HG03095 (cell line): ENCODE results near the gene GTF2F1.
"Not testable (repeated sequence)": the region's sequence is repeated elsewhere in the genome, so short reads cannot be mapped to it uniquely, and the experiment has no call there.

Experiments used
- ATAC-seq: cut with Tn5 transposase; IDR thresholded peaks from one replicate; pipeline ENCODE4 v1.9.1; 2021; ENCODE audit warnings: moderate library complexity; ENCODE audit not compliant: unreplicated experiment

The GTF2F1 gene, protein sequence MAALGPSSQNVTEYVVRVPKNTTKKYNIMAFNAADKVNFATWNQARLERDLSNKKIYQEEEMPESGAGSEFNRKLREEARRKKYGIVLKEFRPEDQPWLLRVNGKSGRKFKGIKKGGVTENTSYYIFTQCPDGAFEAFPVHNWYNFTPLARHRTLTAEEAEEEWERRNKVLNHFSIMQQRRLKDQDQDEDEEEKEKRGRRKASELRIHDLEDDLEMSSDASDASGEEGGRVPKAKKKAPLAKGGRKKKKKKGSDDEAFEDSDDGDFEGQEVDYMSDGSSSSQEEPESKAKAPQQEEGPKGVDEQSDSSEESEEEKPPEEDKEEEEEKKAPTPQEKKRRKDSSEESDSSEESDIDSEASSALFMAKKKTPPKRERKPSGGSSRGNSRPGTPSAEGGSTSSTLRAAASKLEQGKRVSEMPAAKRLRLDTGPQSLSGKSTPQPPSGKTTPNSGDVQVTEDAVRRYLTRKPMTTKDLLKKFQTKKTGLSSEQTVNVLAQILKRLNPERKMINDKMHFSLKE

DNA sequence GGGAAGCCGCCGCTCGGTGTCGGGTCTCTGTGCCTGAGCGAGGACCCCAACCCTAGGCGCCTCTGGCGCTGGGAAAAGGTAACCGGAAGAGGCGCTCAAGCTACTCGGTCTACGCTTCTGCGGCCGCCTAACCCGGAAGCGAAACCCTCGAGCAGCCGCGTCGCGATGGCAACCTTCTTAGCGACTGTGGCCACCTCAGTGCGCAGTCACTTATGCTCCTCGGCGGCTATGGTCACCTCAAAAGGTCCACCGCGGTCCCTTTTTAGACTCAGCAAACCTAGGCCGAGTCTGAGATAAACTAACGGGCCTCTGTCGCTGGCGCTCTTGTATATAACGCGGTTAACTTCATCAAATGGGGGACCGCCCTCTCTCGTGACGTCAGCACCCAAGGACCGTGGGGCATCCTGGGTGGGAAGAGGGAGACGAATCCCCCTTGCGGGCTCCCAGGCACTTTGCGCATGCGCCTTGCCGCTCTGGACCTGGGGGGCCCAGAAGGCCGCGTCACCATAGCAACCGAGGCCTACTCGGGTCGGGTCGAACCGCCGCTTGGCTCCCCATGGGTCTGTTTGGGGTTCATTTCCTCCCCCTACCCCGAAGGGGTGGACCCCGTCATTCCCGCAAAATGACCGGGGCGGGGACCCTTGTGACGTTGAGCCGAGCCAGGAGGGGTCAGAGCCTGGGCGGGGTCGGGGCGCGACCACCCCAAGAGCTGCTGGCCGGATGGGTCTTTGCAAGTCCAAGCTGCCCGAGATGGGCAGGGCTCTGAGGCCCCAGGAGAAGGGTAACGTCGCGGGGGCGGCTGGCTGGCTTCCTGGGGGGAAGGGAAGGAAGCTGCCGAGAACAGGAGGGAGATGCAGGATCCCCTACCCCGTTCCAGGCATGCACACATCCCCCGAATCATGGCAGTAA lies at the start of gene GTF2F1:
GTF2F1 (minus strand) TSS at position 91 of the 909 bp plus-strand sequence. CDS start 169 bp downstream, outside the sequence.
- ATAC-seq: peak; percentile 73

DNA sequence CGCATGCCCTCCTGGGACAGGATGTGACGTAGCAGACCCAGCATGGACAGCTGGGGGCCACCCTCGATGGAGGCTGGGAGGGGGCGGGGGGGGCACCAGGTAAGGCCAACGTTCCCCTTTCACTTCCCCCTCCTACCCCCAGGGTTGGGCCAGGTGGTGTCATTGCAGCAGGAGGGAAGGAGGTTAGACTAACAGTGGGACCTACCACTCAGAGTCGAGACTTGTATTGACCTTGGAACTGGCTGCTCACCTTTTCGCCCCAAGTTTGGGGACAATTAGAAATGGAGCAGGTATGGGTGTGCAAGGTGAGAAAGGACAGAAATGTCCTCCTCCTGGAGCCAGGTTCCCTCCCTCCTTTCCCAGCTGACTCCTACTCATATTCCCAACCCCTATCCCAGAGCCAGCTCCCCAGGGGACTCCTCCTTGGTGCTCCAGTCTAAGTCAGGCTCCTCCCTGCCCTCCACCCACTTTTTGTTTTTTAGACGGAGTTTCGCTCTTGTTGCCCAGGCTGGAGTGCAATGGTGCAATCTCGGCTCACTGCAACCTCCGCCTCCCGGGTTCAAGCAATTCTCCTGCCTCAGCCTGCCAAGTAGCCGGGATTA lies 49.2 kb upstream of the GTF2F1 start:
- ATAC-seq: no peak

DNA sequence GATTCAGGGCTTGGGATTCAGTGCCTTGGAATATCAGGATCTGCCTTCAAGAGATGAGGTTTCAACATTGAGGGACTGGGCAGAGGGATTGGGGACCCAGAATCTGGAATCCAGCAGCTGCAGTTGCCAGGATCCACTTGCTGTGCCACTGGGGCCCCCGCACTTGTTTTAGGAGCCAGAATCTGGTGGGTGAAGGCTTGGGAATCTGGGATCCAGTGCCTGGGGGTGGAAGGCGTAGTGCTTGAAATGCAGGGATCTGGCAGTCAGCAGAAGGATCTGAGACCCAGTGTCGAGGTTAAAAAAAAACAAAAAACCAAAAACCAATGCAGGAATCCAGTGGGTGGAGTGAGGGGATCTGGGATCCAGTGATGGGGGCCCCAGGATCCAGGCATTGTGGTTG lies 47.9 kb upstream of the GTF2F1 start:
- ATAC-seq: no peak

DNA sequence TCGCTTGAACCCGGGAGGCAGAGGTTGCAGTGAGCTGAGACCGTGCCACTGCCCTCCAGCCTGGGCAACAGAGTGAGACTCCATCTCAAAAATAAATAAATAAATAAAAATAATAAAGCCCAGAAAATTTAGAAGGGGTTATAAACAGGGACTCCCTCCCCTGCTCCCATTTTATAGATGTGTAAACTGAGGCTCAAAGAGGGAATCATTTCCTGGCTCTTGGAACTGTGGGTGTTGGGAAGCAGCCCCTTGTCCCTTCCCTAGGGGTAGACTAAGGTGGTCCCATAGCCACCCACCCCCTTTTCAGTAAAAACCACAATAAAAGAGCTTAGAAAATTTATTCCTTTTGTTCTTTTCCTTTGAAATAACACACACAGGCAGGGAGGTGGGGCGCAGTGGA lies 46.8 kb upstream of the GTF2F1 start:
- no peak for ATAC-seq

DNA sequence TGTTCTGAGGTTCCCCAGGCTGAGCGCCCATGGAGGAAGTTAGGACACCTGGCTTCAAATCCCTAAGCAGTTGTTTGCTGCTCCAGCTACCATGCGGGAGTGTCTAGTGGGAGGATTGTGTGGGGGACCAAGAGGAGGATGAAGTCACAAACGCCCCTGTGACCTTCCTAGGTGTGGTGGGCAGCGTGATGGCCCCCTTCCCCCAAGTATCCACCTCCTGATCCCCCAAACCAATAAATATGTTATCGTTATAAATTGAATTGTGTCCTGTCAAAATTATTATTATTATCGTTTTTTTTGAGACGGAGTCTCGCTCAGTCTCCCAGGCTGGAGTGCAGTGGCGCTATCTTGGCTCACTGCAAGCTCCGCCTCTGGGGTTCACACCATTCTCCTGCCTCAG lies 40.7 kb upstream of the GTF2F1 start, which contains the start of gene SLC25A41:
SLC25A41 (minus strand) TSS at position 101 of the 400 bp plus-strand sequence; CDS start at position 31, 70 bp downstream.
- ATAC-seq: no peak

DNA sequence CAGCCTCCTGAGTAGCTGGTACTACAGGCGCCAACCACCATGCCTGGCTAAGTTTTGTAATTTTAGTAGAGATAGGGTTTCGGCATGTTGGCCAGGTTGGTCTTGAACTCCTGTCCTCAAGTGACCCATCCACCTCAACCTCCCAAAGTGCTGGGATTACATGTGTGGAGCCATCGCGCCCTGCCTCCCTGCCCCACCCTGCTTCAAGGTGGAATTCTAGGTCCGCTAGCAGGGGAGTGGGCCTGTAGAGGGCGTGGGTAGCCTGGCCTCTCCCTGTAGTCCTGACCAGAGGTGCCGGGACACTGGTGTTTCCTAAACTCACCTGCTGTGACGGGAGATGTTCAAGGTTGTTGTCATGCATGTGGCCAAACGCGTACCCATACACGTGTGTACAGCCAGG lies 40.2 kb upstream of the GTF2F1 start:
- no peak for ATAC-seq

DNA sequence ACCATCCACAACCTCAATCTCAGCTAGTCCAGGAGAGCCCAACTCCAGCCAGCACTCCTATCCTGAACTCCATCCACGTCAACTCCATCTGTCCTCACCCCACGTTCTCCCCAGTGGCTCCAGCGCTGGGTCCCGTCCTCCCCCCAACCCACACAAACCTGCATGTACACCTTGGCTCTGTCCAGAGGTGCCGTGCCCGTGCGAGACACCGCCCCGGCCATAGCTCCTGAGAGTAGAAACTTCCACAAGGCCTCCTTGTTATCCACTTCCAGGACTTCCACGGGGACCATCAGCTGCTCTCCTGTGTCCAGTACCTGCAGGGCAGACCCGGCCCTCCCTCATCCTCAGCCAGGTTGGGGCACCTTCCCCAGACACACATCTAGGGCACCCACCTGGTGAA lies 38.9 kb upstream of the GTF2F1 start:
- no peak for ATAC-seq

DNA sequence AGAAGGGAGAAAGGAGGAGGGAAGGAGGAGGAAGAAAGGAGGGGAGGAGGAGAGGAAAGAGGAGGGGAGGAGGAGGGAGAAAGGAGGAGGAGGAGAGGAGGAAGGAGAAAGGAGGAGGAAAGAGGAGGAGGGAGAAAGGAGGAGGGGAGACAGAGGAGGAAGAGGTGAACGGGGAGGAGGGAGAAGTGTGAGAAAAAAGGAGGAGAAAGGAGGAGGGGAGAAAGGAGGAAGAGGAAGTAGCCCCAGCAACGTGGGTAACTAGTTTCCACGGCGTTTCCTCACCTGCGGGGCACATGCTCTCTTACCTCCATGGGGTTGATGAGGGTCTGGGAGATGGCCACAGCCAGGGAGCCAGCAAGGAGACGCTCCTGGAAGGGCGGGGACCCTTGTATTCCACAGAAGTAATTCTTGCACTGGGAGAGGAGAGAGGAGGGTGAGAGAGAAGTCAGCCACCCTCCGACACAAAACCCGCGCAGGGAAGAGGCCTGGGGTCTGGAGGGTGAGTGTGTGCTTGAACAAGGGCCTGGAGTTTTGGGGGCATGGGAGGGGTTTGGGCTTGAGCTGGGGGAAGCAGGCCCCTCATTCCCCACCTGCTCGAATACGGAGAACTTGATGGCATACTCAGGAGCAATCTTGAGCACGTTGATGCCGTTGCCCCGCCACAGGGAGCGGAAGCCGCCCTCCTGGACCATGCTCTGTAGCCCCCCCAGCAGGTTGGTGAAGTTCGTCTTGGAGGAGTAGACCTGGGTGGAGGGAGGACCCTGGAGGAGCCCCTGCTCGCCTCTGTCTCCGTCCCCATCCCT lies 36.7 kb upstream of the GTF2F1 start:
- ATAC-seq: no peak

DNA sequence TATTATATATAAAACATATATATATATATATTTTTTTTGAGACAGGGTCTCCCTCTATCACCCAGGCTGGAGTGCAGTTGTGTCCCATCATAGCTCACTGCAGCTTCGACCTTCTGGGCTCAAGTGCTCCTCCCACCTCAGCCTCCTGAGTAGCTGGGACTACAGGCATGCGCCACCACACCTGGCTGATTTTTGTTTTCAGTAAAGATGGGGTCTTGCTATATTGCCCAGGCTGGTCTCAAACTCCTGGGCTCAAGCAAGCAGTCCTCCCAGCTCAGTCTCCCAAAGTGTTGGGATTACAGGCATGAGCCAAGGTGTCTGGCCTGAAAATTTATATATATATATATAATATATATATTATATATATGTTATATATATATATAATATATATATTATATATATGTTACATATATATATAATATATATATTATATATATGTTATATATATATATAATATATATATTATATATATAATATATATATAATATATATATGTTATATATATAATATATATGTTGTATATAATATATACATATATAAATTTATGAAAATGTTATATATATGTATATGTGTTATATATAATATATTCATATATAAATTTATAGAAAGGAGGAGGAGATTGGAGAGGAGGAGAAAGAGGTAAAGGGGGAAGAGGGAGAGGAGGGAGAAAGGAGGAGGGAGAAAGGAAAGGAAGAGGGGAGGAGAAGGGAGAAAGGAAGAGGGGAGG lies 35.9 kb upstream of the GTF2F1 start:
- ATAC-seq: not testable (repeated sequence)

DNA sequence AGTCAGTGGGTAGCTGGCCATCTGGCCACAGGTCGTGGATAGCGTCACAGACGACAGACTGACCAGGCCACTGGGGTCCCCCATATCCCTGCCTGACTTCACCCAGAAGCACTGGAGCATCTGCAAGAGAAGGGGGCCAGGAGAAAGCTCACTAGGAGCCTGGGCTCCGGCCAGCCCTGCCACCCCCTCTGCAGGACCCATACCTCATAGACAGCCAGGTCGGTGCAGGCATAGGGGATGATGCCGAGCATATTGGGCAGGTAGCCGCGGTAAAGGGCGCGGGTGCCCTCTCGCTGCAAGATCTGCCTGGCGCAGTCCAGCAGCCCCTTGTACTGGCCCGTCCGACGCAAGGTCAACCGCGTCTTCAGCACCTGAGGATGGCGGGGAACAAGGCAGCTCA lies 34.2 kb upstream of the GTF2F1 start:
- ATAC-seq: no peak

DNA sequence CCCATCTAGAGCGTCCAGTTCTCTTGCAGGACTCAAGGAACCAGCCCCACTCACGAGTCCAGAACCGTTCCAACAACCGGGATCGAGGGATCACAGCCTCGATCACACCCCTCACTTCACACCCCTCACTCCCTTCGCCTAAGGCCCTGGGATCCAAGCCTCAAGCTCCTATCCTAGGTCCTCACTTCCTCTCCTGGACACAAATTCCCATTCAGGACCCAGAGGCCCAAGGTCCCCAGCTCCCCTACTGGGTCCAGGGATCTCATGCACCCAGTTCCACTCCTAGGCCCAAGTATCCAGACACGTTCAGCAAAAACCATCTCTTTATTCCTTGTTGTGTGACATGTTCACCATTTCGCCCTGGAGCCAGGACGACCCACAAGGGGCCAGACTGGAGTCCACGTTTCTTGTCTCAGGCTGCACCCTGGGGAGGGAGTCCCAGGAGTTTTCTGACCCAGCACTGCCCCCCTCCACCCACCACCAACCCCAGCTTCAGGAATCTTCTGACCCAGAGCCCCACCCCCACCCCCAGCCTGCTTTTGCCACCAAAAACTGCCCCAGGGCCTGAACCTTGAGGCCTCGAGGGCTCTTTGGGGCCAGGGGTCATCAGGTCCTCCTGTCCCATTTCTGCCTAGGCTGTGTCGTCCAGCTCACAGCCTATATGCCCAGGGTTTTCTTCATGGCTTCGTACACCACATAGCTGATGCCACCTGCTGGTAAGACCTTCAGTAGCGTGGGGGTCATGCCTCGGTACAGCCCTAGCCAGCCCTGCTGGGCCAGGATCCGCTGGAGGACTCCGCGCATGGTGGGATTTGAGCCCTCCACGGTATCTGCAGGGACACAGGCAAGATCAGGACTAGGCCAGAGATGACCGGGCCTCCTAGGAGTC lies 33.0 kb upstream of the GTF2F1 start:
- no peak for ATAC-seq

DNA sequence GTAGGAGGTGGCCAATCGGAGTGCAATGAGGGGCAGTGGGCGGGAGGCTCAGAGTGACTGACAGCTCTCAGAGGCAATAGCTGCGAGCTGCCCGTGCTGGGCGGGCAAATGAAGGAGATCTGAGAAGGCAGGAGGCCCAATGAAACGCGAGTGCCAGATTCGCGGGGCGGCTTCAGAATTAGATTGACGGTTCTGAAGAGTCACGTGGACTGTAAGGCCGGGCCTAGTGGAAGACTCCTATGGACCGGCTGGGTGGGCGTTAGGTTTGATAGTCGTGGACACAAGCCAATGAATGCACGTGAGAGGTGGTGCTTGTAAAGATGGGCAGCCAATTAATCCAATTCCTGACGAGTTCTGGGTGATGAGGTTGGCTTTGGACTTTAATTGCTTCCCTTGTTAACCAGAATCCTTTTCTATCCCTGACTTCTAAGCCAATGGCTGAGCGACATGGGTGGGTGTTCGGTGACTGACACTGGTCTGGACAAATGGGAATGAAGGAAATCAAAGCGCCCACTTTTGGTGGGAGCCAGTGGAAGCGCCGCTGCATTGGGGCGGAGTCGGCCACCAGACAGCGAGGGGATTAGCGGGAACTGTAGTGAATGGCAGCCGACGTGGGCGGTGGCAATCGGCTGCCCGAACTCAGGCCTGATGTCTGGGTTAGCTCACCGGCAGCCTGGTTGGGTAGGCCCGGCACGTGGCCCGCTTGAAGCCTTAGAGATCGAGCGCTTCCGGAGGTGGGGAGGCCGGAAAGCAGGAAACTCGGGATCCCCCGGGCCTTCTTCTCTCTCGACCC lies 32.2 kb upstream of the GTF2F1 start:
- ATAC-seq: peak; percentile 75

DNA sequence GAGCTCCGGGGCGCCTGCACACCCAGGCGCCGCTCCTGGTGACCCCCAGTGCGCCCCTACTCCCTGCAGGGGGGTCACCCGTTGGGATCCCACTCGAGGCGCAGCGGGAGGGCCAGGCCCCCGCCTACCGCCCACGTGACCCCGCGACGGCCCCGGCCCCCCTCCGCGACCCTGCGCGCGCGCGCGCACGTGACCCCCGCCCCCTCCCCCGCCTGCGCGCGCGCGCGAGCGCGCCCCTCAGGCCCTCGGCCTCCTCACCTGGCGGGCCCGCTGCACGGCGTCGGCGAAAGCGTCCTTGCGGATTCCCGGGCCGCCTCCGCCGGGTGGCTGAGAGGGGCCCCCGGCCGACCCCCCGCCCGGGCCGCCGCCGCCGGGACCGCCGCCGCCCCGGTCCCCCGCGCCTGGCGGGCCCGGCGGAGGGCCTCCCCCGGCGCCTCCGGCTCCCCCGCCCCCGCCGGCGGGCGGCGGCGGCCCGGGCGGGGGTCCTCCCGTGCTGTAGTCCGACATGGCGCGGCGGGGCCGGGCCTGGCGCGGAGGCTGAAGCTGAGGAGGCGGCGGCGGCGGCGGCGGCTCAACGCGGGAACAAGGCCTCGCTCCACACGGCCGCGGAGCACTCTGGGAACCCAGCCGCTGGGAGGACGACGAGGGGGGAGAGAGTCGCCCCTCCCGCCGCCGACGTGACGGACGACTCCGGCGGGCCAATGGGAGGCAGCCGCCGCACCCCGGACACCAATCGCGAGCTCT lies 31.4 kb upstream of the GTF2F1 start, which contains the start of gene KHSRP:
KHSRP (minus strand) TSS at position 617 of the 744 bp plus-strand sequence; CDS start at position 507, 110 bp downstream.
- ATAC-seq: no peak

DNA sequence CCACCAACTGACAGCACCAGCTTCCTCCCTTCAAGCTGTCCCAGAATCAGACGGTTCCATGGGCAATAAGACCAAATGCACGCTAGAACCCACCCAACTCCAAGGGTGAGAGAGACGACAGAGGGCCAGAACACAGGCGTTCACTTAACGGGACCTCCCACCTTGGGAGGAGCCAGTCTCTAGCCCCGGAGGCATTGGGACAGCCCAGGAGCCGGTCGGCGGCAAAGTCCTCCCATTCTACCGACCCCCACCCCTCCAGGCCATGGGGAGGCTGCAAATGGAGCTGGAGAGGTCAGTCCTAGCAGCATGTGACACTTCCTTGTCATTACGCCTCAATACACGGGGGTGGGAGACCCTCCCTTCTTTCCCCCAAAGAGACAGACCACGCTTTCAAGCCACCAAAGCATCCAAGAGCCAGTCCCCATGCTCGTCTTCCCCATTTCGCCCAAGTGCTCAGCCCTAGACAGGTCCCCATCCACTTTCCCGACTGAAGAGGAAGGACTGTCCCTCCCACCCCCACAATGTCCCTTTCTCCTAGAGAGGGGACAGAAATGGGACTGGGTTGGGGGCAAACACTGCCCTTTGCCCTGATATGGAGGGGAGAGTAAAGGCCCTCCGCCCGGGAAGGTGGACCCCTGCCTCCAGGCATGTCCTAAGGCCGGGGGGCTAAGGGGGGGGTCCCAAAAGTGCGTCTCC lies 30.7 kb upstream of the GTF2F1 start:
- ATAC-seq: no peak

DNA sequence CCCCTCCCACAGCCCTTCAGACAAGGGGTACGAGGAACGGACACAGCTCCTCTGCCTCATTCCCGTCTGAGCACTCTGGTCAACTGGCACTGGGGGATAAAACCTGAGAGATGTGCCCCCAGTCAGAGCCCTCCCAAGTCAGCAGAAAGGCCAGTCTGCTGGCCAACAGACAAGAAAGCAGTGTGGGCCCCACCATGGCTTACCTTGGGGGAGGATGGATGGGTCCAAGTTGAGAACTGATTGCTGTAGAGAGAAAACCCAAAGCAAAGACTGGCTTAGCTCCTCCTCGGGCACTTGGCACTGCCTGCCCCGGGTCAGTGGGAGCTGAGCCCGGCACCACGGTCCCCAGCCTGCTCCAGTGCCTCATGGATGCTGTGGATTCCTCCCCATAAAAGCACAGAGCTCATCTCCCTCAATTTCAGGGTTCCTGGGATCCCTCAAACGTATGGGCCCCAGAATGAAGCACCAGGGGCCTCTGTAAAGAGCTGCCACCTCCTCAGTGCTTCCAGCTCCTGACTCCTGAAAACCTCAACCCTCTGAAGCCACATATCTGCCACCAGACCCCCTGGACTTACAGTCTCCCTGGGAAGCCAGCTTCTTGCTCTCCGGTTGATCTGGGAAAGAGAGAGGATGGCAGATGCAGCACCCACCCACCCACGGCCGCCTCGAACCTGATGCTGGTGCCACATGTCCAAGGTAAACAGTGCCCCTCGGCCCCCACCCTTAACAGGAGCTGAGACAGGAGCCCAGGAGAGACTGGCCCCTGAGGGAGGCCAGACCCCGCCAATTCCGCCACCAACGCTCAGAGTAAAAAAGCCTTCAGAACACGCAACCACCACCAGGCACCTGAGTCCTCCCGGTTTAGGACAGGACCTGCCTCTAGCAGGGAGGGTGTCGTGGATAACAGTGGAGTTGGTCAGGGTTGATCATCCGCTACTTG lies 28.4 kb upstream of the GTF2F1 start:
- no peak for ATAC-seq
